Mucosa of stomach (tissue), 1 donor: ENCODE results near the gene E2F7.

Experiments used
- H3K27me3 ChIP-seq: one replicate; pipeline ENCODE4 v1.7.0; 2013; ENCODE audit warnings: mild to moderate bottlenecking, low read length; ENCODE audit not compliant: control insufficient read depth, insufficient read depth
- H3K36me3 ChIP-seq: one replicate; pipeline ENCODE4 v1.7.0; 2013; ENCODE audit warnings: low read length; ENCODE audit not compliant: control insufficient read depth, insufficient read depth
- H3K4me1 ChIP-seq: one replicate; pipeline ENCODE4 v1.7.0; 2013; ENCODE audit warnings: mild to moderate bottlenecking, low read length; ENCODE audit not compliant: control insufficient read depth, insufficient read depth
- H3K4me3 ChIP-seq: one replicate; pipeline ENCODE4 v1.7.0; 2013; ENCODE audit warnings: low read length
- H3K9ac ChIP-seq: one replicate; pipeline ENCODE4 v1.7.0; 2013; ENCODE audit warnings: mild to moderate bottlenecking, low read length, moderate library complexity
- H3K9me3 ChIP-seq: one replicate; pipeline ENCODE4 v1.7.0; 2013; ENCODE audit warnings: mild to moderate bottlenecking, low read length, moderate library complexity; ENCODE audit not compliant: control insufficient read depth
- donor health status: Pancreatic carcinoma.

Gene E2F7

GRCh38 chr12:77003914-77004313 lies 61.5 kb downstream of the E2F7 start:
- H3K4me3 ChIP-seq, result no peak overlapping the region
- H3K9me3 ChIP-seq, result no peaks in the 10 kb centered on the region
- H3K9ac ChIP-seq, result no peak overlapping the region
- H3K27me3 ChIP-seq, result no peaks in the 10 kb centered on the region
- no peaks in the 10 kb centered on the region for H3K4me1 ChIP-seq
- H3K36me3 ChIP-seq, result no peaks in the 10 kb centered on the region

- Histone ChIP-seq H3K4me1 (no peaks in the 10 kb centered on the region), H3K36me3 (no peaks in the 10 kb centered on the region), H3K27me3 (no peaks in the 10 kb centered on the region), H3K4me3 (no peak overlapping the region), H3K9ac (no peak overlapping the region), H3K9me3 (no peaks in the 10 kb centered on the region)
Measured at GRCh38 chr12:77003246-77003645, 62.1 kb downstream of the E2F7 start.

- no peaks in the 10 kb centered on the region for H3K36me3 ChIP-seq
- H3K4me1 ChIP-seq, result no peaks in the 10 kb centered on the region
- H3K9ac ChIP-seq, result no peak overlapping the region
- H3K9me3 ChIP-seq, result no peaks in the 10 kb centered on the region
- no peaks in the 10 kb centered on the region for H3K27me3 ChIP-seq
- H3K4me3 ChIP-seq, result no peak overlapping the region
Measured at GRCh38 chr12:77002382-77002781, 63.0 kb downstream of the E2F7 start.

- Histone ChIP-seq H3K9me3 (no peaks in the 10 kb centered on the region), H3K36me3 (no peaks in the 10 kb centered on the region), H3K27me3 (no peaks in the 10 kb centered on the region), H3K4me3 (no peak overlapping the region), H3K9ac (no peak overlapping the region), H3K4me1 (no peaks in the 10 kb centered on the region)
Measured at GRCh38 chr12:77001276-77001675, 64.1 kb downstream of the E2F7 start.

GRCh38 chr12:76998908-76999556 lies 66.3 kb downstream of the E2F7 start:
- Histone ChIP-seq H3K36me3 (no peaks in the 10 kb centered on the region), H3K27me3 (no peaks in the 10 kb centered on the region), H3K9ac (no peak overlapping the region), H3K9me3 (no peaks in the 10 kb centered on the region), H3K4me3 (no peak overlapping the region), H3K4me1 (no peaks in the 10 kb centered on the region)

GRCh38 chr12:76998386-76998785 lies 67.0 kb downstream of the E2F7 start:
- H3K9me3 ChIP-seq, result no peaks in the 10 kb centered on the region
- H3K27me3 ChIP-seq, result no peaks in the 10 kb centered on the region
- no peaks in the 10 kb centered on the region for H3K4me1 ChIP-seq
- H3K9ac ChIP-seq, result no peak overlapping the region
- no peak overlapping the region for H3K4me3 ChIP-seq
- H3K36me3 ChIP-seq, result no peaks in the 10 kb centered on the region

- Histone ChIP-seq H3K4me3 (no peak overlapping the region), H3K36me3 (no peaks in the 10 kb centered on the region), H3K27me3 (no peaks in the 10 kb centered on the region), H3K9me3 (no peaks in the 10 kb centered on the region), H3K4me1 (no peaks in the 10 kb centered on the region), H3K9ac (no peak overlapping the region)
Measured at GRCh38 chr12:76997011-76997780, 68.2 kb downstream of the E2F7 start.

- Histone ChIP-seq H3K36me3 (no peaks in the 10 kb centered on the region), H3K4me3 (no peak overlapping the region), H3K27me3 (no peaks in the 10 kb centered on the region), H3K9ac (no peak overlapping the region), H3K4me1 (no peaks in the 10 kb centered on the region), H3K9me3 (no peaks in the 10 kb centered on the region)
Measured at GRCh38 chr12:76990716-76991115, 74.7 kb downstream of the E2F7 start.

- no peaks in the 10 kb centered on the region for H3K4me1 ChIP-seq
- no peaks in the 10 kb centered on the region for H3K36me3 ChIP-seq
- H3K27me3 ChIP-seq, result no peaks in the 10 kb centered on the region
- no peaks in the 10 kb centered on the region for H3K9me3 ChIP-seq
- H3K4me3 ChIP-seq, result no peak overlapping the region
- no peak overlapping the region for H3K9ac ChIP-seq
Measured at GRCh38 chr12:76984566-76984965, 80.8 kb downstream of the E2F7 start.

GRCh38 chr12:76983420-76983819 lies 81.9 kb downstream of the E2F7 start:
- H3K9me3 ChIP-seq, result no peaks in the 10 kb centered on the region

GRCh38 chr12:76980196-76980595 lies 85.2 kb downstream of the E2F7 start:
- Histone ChIP-seq H3K9ac (no peak overlapping the region), H3K4me1 (no peaks in the 10 kb centered on the region), H3K4me3 (no peak overlapping the region)

More at GRCh38 chr12:76983420-76983819, 81.9 kb downstream of the E2F7 start:
- Histone ChIP-seq H3K36me3 (no peaks in the 10 kb centered on the region), H3K27me3 (no peaks in the 10 kb centered on the region), H3K4me3 (no peak overlapping the region), H3K4me1 (no peaks in the 10 kb centered on the region), H3K9ac (no peak overlapping the region)

GRCh38 chr12:76976777-76977382 lies 88.5 kb downstream of the E2F7 start:
- H3K9ac ChIP-seq, result no peak overlapping the region
- H3K4me3 ChIP-seq, result no peak overlapping the region
- H3K36me3 ChIP-seq, result no peaks in the 10 kb centered on the region
- H3K4me1 ChIP-seq, result no peaks in the 10 kb centered on the region
- H3K9me3 ChIP-seq, result no peaks in the 10 kb centered on the region
- no peaks in the 10 kb centered on the region for H3K27me3 ChIP-seq

More at GRCh38 chr12:76980196-76980595, 85.2 kb downstream of the E2F7 start:
- H3K27me3 ChIP-seq, result no peaks in the 10 kb centered on the region
- H3K36me3 ChIP-seq, result no peaks in the 10 kb centered on the region
- H3K9me3 ChIP-seq, result no peaks in the 10 kb centered on the region
